Chondrocyte (in vitro differentiated cells): ENCODE results near the gene SMIM12. TPM values are rescaled to one million over a fixed set of nuclear protein-coding genes. Genes with fewer than 3 reads are reported as not detected.
A peak's percentile ranks its signal among the peaks of the same experiment; 100 is the strongest.

Experiments used
- DNase-seq: peaks from one replicate; pipeline ENCODE4 v3.0.0; 2021; ENCODE audit warnings: mixed read lengths, low spot score
- H3K27ac Mint-ChIP-seq: one replicate; pipeline ENCODE4 v1.8.0; 2021; ENCODE audit warnings: mild to moderate bottlenecking, moderate library complexity, mixed read lengths; ENCODE audit not compliant: unreplicated experiment
- H3K27me3 Mint-ChIP-seq: 2 replicates; pipeline ENCODE4 v1.8.0; 2021; ENCODE audit warnings: low read depth, mixed read lengths
- H3K36me3 Mint-ChIP-seq: 2 replicates; pipeline ENCODE4 v1.8.0; 2021; ENCODE audit warnings: low read depth, mixed read lengths
- H3K4me1 Mint-ChIP-seq: 2 replicates; pipeline ENCODE4 v1.8.0; 2021; ENCODE audit warnings: low read depth, mild to moderate bottlenecking, mixed read lengths
- H3K4me3 Mint-ChIP-seq: one replicate; pipeline ENCODE4 v1.8.0; 2021; ENCODE audit warnings: mild to moderate bottlenecking, moderate library complexity, mixed read lengths; ENCODE audit not compliant: unreplicated experiment
- H3K9me3 Mint-ChIP-seq: 2 replicates; pipeline ENCODE4 v1.8.0; 2021; ENCODE audit warnings: low read depth, mixed read lengths
- total RNA-seq: library from RNA; stranded (reverse); gene quantifications from 3 replicates; pipeline ENCODE4 v1.2.1, GENCODE V29; 2021
- TF ChIP-seq, protein P1 (sequence below): fragments of 200-600 bp; sonication (generic); IDR thresholded peaks from 2 replicates; pipeline ENCODE4 v1.5.0; 2021; ENCODE audit warnings: antibody characterized with exemption, mild to moderate bottlenecking, moderate library complexity

The SMIM12 gene
- total RNA-seq, 1 donor from 2014 or later, result 40.6 TPM

DNA sequence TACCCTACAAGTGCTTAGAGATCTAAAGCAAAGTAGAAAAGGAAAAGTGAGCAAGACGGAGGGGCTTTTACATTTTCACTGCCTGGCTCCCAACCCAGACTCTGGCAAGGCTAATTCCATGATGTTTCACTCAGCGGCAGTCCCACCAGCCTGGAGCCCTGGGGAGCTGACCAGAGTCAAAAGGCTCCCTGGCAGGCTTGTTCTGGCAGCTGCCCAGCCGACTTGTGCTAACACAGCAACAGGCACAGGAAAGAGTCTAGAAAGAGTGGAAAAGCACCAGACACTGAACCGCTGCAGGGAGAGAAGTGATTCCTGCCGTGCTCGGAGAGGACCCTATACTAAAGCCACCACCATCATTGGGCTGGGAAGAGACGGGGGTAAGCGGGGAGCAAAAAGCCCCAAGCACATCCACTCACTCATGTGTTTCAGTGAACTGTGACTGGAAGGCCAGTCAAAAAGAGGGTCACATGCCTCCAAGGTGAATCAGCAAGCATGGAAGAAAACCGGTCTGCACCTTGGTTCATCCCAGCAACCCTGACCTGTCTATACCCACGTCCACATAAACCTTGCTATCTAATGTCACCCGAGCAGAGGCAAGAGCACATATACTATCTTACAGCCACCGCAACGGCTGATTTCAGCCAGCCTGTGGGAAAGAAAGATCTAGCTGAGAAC lies 8.0 kb downstream of the SMIM12 start:
- Mint-ChIP-seq H3K36me3 (peaks cover 16% of the 10 kb centered on the region), H3K27ac (peak overlapping the region; percentile 92), H3K4me1 (peaks cover 48% of the 10 kb centered on the region), H3K9me3 (no peaks in the 10 kb centered on the region), H3K4me3 (peak overlapping the region; percentile 43), H3K27me3 (no peaks in the 10 kb centered on the region)
- no peak for DNase-seq
- TF ChIP-seq, protein P1, sequence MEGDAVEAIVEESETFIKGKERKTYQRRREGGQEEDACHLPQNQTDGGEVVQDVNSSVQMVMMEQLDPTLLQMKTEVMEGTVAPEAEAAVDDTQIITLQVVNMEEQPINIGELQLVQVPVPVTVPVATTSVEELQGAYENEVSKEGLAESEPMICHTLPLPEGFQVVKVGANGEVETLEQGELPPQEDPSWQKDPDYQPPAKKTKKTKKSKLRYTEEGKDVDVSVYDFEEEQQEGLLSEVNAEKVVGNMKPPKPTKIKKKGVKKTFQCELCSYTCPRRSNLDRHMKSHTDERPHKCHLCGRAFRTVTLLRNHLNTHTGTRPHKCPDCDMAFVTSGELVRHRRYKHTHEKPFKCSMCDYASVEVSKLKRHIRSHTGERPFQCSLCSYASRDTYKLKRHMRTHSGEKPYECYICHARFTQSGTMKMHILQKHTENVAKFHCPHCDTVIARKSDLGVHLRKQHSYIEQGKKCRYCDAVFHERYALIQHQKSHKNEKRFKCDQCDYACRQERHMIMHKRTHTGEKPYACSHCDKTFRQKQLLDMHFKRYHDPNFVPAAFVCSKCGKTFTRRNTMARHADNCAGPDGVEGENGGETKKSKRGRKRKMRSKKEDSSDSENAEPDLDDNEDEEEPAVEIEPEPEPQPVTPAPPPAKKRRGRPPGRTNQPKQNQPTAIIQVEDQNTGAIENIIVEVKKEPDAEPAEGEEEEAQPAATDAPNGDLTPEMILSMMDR, result no peak

DNA sequence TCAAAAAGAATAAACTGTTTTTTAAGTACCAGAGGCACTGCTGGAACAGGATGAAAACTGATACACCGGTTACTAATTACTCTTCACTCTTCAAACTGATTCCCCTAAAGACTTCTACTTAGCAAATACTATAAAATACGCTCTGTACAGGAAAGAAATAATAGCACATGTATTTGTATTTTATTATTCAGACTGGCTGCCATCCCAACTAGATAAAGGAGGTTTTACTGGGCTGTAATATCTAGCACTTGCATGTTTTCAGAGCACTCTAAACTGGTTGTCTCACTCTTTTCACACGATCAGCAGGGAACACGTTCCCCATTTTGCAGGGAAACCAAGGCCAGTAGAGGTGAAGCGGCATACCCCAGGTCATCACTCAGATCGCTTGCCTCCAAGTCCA lies 9.2 kb downstream of the SMIM12 start:
- no peak for DNase-seq
- peaks cover 48% of the 10 kb centered on the region for H3K4me1 Mint-ChIP-seq
- TF ChIP-seq, protein P1, result no peak
- H3K4me3 Mint-ChIP-seq, result no peak overlapping the region
- H3K36me3 Mint-ChIP-seq, result peaks cover 14% of the 10 kb centered on the region
- H3K27ac Mint-ChIP-seq, result no peak overlapping the region
- no peaks in the 10 kb centered on the region for H3K9me3 Mint-ChIP-seq
- H3K27me3 Mint-ChIP-seq, result no peaks in the 10 kb centered on the region

DNA sequence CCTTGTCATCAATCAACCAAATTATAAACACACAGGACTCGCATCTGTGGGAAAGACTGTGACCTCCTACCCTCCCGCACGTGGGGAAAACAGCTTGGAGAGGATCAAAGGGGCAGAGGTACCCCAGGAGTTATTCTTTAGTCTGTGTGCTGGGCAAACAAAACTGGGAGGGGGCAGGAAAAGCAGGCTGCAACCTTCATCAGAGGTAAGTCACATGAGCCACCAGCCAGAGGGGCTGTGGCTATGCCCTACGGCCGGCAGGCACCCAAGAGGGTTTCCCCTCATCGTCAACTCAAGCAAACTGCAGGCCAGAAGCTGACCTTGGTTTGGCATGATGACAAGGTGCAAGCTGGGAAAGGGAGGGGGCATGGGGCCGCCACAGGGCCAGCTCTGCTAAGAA lies 12.5 kb downstream of the SMIM12 start:
- TF ChIP-seq, protein P1, result no peak
- H3K27me3 Mint-ChIP-seq, result no peaks in the 10 kb centered on the region
- no peak overlapping the region for H3K27ac Mint-ChIP-seq
- peaks cover 12% of the 10 kb centered on the region for H3K36me3 Mint-ChIP-seq
- peaks cover 48% of the 10 kb centered on the region for H3K4me1 Mint-ChIP-seq
- H3K9me3 Mint-ChIP-seq, result no peaks in the 10 kb centered on the region
- no peak overlapping the region for H3K4me3 Mint-ChIP-seq
- DNase-seq, result no peak

DNA sequence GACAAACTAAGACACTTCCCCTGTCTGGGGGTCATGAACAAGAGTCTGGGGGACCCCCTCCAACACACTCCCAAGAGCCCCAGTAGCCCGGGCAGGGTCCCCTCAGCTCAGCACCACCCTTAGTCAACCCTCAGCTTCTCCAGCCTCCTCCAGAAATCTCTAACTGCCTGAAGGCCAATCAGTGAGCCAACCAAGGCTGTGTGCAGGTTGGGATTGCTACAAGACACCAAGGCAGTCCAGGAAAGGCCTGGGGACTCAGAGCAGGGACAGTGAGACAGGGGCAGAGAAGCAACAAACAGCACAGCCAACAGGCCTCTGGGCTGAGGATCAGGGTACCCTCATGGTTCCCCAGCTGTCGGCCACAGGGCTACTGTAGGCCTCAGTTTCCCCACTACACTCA lies 13.3 kb downstream of the SMIM12 start:
- peaks cover 39% of the 10 kb centered on the region for H3K4me1 Mint-ChIP-seq
- DNase-seq, result no peak
- H3K36me3 Mint-ChIP-seq, result peaks cover 14% of the 10 kb centered on the region
- H3K27ac Mint-ChIP-seq, result no peak overlapping the region
- H3K27me3 Mint-ChIP-seq, result no peaks in the 10 kb centered on the region
- H3K9me3 Mint-ChIP-seq, result no peaks in the 10 kb centered on the region
- TF ChIP-seq, protein P1, result no peak
- H3K4me3 Mint-ChIP-seq, result no peak overlapping the region

DNA sequence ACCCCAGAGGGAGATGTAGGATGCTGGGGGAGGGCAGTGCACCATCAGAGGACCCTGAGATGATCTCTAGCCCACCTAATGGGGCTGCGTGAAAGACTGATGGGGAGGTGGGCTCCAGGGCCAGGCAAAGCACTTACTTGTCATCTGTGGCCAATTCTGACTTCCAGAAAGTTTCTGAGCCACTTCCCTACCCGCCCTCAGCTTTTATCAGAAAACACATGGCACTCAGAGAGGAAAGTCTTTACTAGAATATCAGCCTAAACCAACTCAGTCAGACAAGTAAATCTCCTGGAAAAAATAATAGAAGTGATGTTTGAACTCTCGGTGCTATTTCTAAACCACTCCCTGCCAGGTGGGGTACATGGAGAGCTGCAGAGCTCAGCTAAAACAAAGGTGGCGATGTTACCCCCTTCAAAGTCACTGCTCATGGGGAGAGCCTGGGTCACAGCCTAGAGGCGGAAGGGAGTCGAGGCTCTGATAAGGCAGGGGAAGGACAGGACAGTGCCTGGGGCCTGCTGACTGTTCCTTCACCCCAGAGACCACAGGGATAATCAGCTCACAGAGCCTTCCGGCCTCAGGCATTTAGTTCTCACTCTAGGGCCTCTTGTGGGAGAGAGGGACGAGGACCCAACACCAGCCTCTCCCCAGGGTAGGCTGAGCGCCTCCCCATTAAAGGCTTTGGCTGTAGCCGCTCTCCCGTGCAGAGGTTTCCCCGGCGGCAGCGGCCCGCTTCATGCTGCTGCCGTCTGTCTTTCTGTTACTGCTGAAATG lies 14.2 kb downstream of the SMIM12 start:
- H3K4me3 Mint-ChIP-seq, result no peak overlapping the region
- H3K36me3 Mint-ChIP-seq, result peaks cover 12% of the 10 kb centered on the region
- no peak for DNase-seq
- no peaks in the 10 kb centered on the region for H3K27me3 Mint-ChIP-seq
- H3K27ac Mint-ChIP-seq, result no peak overlapping the region
- TF ChIP-seq, protein P1, result no peak
- peaks cover 30% of the 10 kb centered on the region for H3K4me1 Mint-ChIP-seq
- no peaks in the 10 kb centered on the region for H3K9me3 Mint-ChIP-seq
